GM12801 (cell line): Measurements from ENCODE around the gene NDUFA13.

Experiments
- CTCF ChIP-seq: IDR thresholded peaks from one replicate; pipeline ENCODE4 v1.5.1; 2011; ENCODE audit warnings: control low read depth; ENCODE audit not compliant: insufficient read length; ENCODE audit errors: extremely low read depth

Gene NDUFA13

GRCh38 chr19:19550972-19551852 is 35.2 kb downstream of the NDUFA13 start:
- no peak for TF ChIP-seq CTCF

GRCh38 chr19:19551853-19552192 is 35.8 kb downstream of the NDUFA13 start:
- TF ChIP-seq CTCF, result no peak

- TF ChIP-seq CTCF, result no peak
Measured at GRCh38 chr19:19552798-19553197, 36.8 kb downstream of the NDUFA13 start.

- TF ChIP-seq CTCF, result no peak
Measured at GRCh38 chr19:19553670-19554069, 37.6 kb downstream of the NDUFA13 start.

- no peak for TF ChIP-seq CTCF
Measured at GRCh38 chr19:19554074-19555023, 38.3 kb downstream of the NDUFA13 start.

GRCh38 chr19:19558055-19558454 is 42.0 kb downstream of the NDUFA13 start:
- no peak for TF ChIP-seq CTCF

GRCh38 chr19:19558636-19559035 is 42.6 kb downstream of the NDUFA13 start:
- no peak for TF ChIP-seq CTCF
